Measurements from ENCODE around the gene C20orf144. TPM values are rescaled to one million over a fixed set of nuclear protein-coding genes. Genes with fewer than 3 reads are reported as not detected.

Gene C20orf144
- total RNA-seq, 1 donor from 2014 or later = not detected

DNA sequence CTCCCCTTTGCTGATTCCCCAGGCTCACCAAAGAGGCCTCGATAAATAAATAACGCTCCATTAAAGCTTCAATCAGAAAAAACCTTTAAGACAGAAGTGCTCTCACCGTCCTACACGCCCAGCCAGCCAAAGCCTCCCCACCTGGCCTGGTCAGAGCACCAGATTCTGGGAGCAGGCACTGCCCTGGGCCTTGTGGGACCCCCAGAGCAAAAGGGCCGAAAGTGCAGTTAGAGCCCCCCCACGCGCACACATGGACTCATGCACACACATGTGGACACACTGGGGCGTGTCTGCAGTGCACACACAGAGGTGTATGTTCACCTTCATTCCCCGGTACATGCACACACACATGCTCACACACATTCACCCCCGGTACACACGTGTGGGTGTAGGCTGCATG, 14.0 kb downstream of the C20orf144 start:
- Histone ChIP-seq H3K36me3 (ENCODE audit: control insufficient read depth, insufficient read depth, low read length) (no peaks in the 10 kb centered on the region), H3K27me3 (ENCODE audit: control insufficient read depth, insufficient read depth, low read length) (no peaks in the 10 kb centered on the region), H3K4me3 (ENCODE audit: low read depth, low read length) (no peak overlapping the region)
- DNase-seq (ENCODE audit: low read depth) (no peak), FAIRE-seq (no peak)
- TF ChIP-seq, protein P1, sequence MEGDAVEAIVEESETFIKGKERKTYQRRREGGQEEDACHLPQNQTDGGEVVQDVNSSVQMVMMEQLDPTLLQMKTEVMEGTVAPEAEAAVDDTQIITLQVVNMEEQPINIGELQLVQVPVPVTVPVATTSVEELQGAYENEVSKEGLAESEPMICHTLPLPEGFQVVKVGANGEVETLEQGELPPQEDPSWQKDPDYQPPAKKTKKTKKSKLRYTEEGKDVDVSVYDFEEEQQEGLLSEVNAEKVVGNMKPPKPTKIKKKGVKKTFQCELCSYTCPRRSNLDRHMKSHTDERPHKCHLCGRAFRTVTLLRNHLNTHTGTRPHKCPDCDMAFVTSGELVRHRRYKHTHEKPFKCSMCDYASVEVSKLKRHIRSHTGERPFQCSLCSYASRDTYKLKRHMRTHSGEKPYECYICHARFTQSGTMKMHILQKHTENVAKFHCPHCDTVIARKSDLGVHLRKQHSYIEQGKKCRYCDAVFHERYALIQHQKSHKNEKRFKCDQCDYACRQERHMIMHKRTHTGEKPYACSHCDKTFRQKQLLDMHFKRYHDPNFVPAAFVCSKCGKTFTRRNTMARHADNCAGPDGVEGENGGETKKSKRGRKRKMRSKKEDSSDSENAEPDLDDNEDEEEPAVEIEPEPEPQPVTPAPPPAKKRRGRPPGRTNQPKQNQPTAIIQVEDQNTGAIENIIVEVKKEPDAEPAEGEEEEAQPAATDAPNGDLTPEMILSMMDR (IDR thresholded peaks at IDR 0.05; ENCODE audit: insufficient read depth, low read length, severe bottlenecking) = no peak

DNA sequence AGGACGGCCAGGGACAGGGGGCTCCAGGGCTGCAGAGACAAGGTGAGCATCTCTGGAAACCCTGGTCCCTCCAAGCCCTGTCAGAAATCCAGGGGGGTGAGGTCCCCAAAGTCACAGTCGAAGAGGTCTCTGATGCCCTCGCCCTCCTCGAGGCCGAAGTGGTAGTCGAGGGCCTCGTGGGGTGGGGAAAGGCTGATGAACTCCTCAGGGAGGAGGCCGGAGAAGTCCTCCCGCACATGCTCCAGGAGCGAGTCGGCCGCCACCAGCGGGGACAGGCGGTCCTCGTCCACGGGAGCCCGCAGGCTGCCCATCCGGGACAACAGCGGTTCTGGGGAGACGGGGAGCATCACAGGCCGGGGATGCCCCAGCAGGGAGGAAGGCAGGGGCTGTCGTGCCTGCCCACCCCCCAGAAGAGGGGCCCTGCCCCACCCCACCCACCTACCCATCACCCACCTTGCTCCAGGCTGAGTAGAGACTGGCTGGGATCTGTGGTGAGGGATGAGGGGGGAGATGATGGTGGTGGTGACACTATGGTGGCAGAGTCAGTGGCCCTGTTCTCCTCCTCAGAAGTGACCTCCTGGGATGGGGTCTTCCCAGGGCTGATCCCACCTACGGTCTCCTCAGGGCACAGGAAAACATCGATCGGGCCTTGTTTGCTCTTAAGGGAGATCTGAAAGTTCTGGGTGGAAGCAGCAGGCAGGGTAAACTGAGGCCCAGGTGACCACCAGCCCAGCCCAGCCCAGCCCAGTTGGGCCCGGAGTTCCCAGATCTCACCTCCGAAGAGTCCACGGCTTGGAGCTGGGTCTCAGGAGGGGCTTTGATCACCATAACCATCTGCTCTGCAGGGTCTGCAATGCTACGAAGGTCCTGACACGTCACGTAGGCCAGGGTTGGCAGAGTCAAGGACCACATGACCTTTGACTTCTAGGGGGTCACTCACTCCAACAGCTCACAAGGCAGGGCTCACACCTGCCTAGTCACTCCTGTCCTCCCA, 14.8 kb downstream of the C20orf144 start:
- Histone ChIP-seq H3K27me3 (ENCODE audit: control insufficient read depth, insufficient read depth, low read length) (no peaks in the 10 kb centered on the region), H3K4me3 (ENCODE audit: low read depth, low read length) (no peak overlapping the region), H3K36me3 (ENCODE audit: control insufficient read depth, insufficient read depth, low read length) (no peaks in the 10 kb centered on the region)
- TF ChIP-seq, protein P1 (IDR thresholded peaks at IDR 0.05; ENCODE audit: insufficient read depth, low read length, severe bottlenecking) = no peak
- DNase-seq (ENCODE audit: low read depth) (no peak), FAIRE-seq (no peak)

DNA sequence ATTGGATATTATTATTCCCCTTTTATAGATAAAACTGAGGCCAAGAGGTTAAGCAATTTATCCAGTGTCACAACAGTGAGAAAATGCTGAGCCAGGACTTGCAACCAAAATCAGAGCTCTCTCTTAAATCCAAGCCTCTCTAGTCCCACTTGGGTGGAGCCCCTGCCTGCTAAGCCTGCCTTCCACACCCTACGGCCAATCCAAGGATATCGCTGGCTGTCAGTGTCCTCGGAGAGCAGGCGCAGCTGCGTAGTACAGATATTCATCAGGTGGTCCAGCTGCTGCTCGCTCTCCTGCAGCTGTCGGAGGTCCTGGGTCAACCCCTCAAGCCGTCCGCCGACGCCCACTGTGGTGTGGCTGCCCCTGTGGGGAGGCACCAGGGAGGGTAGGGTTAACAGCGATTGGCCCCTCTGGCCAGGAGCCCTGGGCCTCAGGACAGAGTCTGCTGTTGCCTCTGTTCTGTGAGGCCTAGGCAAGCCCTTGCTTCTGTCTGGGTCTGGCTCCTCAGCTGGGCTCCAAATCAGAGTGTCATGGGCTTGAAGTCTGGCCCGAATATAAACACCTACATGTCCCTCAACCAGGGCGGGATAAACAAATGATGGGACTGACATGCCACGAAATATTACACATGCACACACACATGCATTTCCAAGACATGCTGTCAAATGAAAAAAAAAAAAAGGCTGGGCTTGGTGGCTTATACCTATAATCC, 16.0 kb downstream of the C20orf144 start:
- Histone ChIP-seq H3K36me3 (ENCODE audit: control insufficient read depth, insufficient read depth, low read length) (no peaks in the 10 kb centered on the region), H3K4me3 (ENCODE audit: low read depth, low read length) (no peak overlapping the region), H3K27me3 (ENCODE audit: control insufficient read depth, insufficient read depth, low read length) (no peaks in the 10 kb centered on the region)
- DNase-seq (ENCODE audit: low read depth) = no peak
- FAIRE-seq = no peak
- TF ChIP-seq, protein P1 (IDR thresholded peaks at IDR 0.05; ENCODE audit: insufficient read depth, low read length, severe bottlenecking) = no peak

DNA sequence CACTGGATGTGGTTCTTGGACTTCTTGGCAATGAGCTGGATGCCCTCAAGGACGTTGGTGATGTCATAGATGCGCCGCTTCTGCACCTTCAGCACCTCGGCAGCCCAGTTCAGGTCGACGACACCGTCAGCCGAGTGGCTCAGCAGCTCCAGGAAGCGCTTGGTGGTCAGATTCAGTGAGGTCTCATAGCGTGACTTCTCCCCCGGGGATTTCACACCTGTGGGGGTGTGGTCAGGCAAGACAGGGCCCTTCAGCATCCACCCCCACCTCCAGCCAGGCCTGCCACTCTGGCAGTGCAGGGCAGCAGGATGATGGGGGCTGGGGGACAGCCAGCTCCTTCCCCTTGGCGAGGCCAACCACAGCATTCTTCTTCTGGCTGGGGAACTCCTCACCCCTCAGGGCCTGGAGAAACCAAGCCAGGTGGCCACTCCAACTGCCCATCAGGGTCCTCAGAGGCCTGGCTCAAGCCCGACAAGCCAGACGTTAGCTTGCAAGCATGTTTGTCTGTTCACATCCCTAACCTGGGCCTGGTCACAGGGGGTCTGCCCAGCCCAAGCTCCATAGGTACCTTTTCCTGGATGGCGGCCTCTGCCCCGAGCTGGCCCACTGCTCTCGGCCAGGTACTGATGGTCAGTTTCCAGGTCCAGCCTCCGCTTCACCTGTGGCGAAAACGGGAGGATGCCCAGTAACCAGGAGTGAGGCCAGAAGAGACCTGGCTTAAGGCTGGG, 17.8 kb downstream of the C20orf144 start:
- H3K4me3 ChIP-seq (ENCODE audit: low read depth, low read length) = no peak overlapping the region
- FAIRE-seq (no peak), DNase-seq (ENCODE audit: low read depth) (no peak)
- no peaks in the 10 kb centered on the region for H3K27me3 ChIP-seq (ENCODE audit: control insufficient read depth, insufficient read depth, low read length)
- TF ChIP-seq, protein P1 (IDR thresholded peaks at IDR 0.05; ENCODE audit: insufficient read depth, low read length, severe bottlenecking) = no peak
- H3K36me3 ChIP-seq (ENCODE audit: control insufficient read depth, insufficient read depth, low read length) = no peaks in the 10 kb centered on the region

DNA sequence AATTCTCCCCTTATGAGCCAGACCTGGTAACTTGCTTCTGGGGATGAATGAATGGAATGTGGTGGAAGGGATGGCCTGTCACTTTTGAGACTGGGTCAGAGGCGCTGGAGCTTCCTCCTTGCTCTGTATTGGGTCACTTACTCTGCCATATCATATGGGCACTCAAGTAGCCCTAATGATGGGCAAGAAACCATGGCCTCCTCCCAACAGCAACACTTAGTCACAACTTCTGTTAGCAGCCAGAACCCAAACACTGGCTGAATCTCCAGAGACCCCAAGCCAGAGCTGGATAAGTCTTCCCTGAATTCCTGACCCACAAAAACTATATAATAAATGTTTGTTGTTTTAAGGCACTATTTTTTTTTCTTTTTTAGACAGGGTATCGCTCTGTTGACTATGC, 18.6 kb downstream of the C20orf144 start:
- FAIRE-seq = no peak
- DNase-seq (ENCODE audit: low read depth) = no peak
- TF ChIP-seq, protein P1 (IDR thresholded peaks at IDR 0.05; ENCODE audit: insufficient read depth, low read length, severe bottlenecking) = no peak
- no peaks in the 10 kb centered on the region for H3K36me3 ChIP-seq (ENCODE audit: control insufficient read depth, insufficient read depth, low read length)
- no peaks in the 10 kb centered on the region for H3K27me3 ChIP-seq (ENCODE audit: control insufficient read depth, insufficient read depth, low read length)
- H3K4me3 ChIP-seq (ENCODE audit: low read depth, low read length) = no peak overlapping the region
